Spleen (tissue), 7 donors: ENCODE data around the gene ANXA11.

Source experiments
- POLR2A ChIP-seq, 3 donors: fragments of 450-650 bp; IDR thresholded peaks; one replicate each; pipeline ENCODE4 v1.5.1; 2017; ENCODE audit warnings: antibody characterized with exemption in 3 of 3, mild to moderate bottlenecking in 1 of 3
- POLR2AphosphoS5 ChIP-seq, 3 donors: sonication (generic); formaldehyde crosslinking; IDR thresholded peaks; one replicate each; pipeline ENCODE4 v1.5.1; 2017; ENCODE audit warnings: antibody characterized with exemption in 3 of 3
- TF ChIP-seq, protein P1 (sequence below), 11 experiments: fragments of 200-600 bp in 7 of 11; fragments of 450-650 bp in 4 of 11; sonication (generic) in 4 of 11; IDR thresholded peaks in 8 of 11; conservative IDR thresholded peaks in 3 of 11; 1 replicate in 7 of 11; 2 replicates in 4 of 11; pipeline versions ENCODE4 v1.4.0 to v1.8.0; 2016 to 2021; ENCODE audit warnings: antibody characterized with exemption in 11 of 11, inconsistent platforms in 4 of 11, mild to moderate bottlenecking in 1 of 11
- donor health status: DM: no; HTN: no; CAD: no; lungs with moderate emphysema.
- donor health status: DM: no; HTN: no; CAD: no.
- donor health status: DM: no; HTN: no; CAD: no.

DNA sequence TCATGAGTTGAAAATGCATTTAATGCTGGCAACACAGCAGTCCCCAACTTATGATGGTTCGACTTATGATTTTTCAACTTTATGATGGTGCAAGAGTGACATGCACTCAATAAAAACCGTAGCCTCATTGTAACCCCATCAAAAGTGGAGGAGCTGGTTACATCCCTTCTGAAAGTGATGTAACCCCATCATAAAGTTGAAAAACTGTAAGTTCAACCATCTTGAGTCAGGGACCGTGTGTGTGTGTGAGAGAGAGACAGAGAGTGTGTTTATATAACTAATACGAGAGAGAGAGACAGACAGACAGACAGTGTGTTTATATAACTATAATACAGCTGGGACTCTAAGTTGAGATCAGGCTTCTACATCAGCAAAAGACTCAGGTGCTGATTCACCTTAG, 21.0 kb downstream of the ANXA11 start:
- TF ChIP-seq, protein P1, sequence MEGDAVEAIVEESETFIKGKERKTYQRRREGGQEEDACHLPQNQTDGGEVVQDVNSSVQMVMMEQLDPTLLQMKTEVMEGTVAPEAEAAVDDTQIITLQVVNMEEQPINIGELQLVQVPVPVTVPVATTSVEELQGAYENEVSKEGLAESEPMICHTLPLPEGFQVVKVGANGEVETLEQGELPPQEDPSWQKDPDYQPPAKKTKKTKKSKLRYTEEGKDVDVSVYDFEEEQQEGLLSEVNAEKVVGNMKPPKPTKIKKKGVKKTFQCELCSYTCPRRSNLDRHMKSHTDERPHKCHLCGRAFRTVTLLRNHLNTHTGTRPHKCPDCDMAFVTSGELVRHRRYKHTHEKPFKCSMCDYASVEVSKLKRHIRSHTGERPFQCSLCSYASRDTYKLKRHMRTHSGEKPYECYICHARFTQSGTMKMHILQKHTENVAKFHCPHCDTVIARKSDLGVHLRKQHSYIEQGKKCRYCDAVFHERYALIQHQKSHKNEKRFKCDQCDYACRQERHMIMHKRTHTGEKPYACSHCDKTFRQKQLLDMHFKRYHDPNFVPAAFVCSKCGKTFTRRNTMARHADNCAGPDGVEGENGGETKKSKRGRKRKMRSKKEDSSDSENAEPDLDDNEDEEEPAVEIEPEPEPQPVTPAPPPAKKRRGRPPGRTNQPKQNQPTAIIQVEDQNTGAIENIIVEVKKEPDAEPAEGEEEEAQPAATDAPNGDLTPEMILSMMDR (IDR thresholded peaks at IDR 0.05 in 8 of 11, conservative IDR thresholded peaks at IDR 0.05 in 3 of 11): no peak
- TF ChIP-seq POLR2A (IDR thresholded peaks at IDR 0.05) (no peak), POLR2AphosphoS5 (IDR thresholded peaks at IDR 0.05) (no peak)
